DND-41 (cell line): Measurements from ENCODE around the gene CTIF.

Experiments
- CTCF ChIP-seq: IDR thresholded peaks from 2 replicates; pipeline ENCODE4 v1.5.1; 2012; ENCODE audit warnings: borderline replicate concordance, low read length, moderate library complexity, mild to moderate bottlenecking; ENCODE audit not compliant: poor library complexity, severe bottlenecking; ENCODE audit errors: extremely low read depth
- EZH2 ChIP-seq: IDR thresholded peaks from 3 replicates; pipeline ENCODE4 v1.6.1; 2012; ENCODE audit warnings: borderline replicate concordance, low read depth, mild to moderate bottlenecking, moderate library complexity, low read length, inconsistent platforms; ENCODE audit not compliant: severe bottlenecking

- peak; percentile 81 for TF ChIP-seq CTCF
- TF ChIP-seq EZH2: no peak
Measured at GRCh38 chr18:48676756-48677368, 138.0 kb downstream of the CTIF start.
